ENCODE data around the gene PCDH8.

PCDH8 gene

DNA sequence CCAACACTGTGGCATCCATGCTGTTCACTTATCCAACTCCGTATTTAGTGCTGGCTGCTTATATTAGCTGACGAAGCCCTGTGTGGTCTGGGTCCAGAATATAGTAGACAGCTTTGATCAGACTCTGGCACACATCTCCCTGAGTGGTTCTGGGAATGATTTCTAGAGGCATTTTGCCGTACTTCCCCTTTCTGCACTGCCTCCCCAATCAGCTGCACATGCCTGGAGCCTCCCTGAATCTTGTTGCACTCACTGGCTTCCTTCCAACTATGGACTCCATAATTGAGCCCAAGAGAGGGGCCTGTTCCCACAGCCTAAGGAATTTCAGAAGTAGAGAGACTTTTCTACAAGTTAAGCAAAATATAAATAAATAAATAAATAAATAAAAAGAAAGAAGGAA is 30.4 kb upstream of the PCDH8 start:
- Histone ChIP-seq H3K27me3 (ENCODE audit: low read depth, low read length) (no peaks in the 10 kb centered on the region), H3K4me1 (ENCODE audit: control insufficient read depth in 1 of 2, insufficient read depth in 2 of 2, low read length in 2 of 2) (peaks cover 0 to 18% of the 10 kb centered on the region in 2 donors), H3K4me3 (ENCODE audit: low read depth in 1 of 2, low read length in 2 of 2) (no peak overlapping the region), H3K36me3 (ENCODE audit: control insufficient read depth in 1 of 2, insufficient read depth in 2 of 2, low read length in 2 of 2) (no peaks in the 10 kb centered on the region), H3K9me3 (ENCODE audit: control insufficient read depth in 1 of 2, low read length in 2 of 2) (peaks cover 4 to 22% of the 10 kb centered on the region in 2 donors), H3K27ac (ENCODE audit: low read length) (no peak overlapping the region)

- Histone ChIP-seq H3K4me3 (ENCODE audit: low read depth in 1 of 2, low read length in 2 of 2) (no peak overlapping the region), H3K27ac (ENCODE audit: low read length) (no peak overlapping the region), H3K9me3 (ENCODE audit: control insufficient read depth in 1 of 2, low read length in 2 of 2) (peaks cover 6 to 14% of the 10 kb centered on the region in 2 donors), H3K27me3 (ENCODE audit: low read depth, low read length) (no peaks in the 10 kb centered on the region), H3K36me3 (ENCODE audit: control insufficient read depth in 1 of 2, insufficient read depth in 2 of 2, low read length in 2 of 2) (no peaks in the 10 kb centered on the region), H3K4me1 (ENCODE audit: control insufficient read depth in 1 of 2, insufficient read depth in 2 of 2, low read length in 2 of 2) (no peaks in the 10 kb centered on the region)
These were observed 21.7 kb upstream of the PCDH8 start for GRCh38 chr13:52870143-52870542.

DNA sequence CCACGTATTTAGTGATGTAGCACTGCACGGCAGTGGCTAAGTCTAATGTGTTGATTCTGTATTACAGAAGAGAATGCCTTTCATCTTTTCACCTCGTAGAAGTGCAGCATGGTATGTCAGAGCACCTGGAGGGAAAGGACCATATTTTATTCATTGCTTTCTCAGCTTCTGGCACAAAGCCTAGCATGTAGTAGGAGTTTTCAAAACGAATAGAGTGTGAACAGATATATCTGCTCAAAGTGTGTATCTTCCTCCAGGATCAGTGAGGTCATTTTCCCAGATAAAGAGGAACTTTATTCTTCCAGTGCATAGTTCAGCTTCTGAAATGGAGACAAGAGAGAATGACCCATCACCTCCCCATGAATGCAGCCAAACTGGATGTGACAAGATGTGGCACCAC is 21.2 kb upstream of the PCDH8 start:
- peaks cover 6 to 11% of the 10 kb centered on the region in 2 donors for H3K9me3 ChIP-seq (ENCODE audit: control insufficient read depth in 1 of 2, low read length in 2 of 2)
- H3K27ac ChIP-seq (ENCODE audit: low read length) = no peak overlapping the region
- H3K27me3 ChIP-seq (ENCODE audit: low read depth, low read length) = no peaks in the 10 kb centered on the region
- no peaks in the 10 kb centered on the region for H3K36me3 ChIP-seq (ENCODE audit: control insufficient read depth in 1 of 2, insufficient read depth in 2 of 2, low read length in 2 of 2)
- H3K4me1 ChIP-seq (ENCODE audit: control insufficient read depth in 1 of 2, insufficient read depth in 2 of 2, low read length in 2 of 2) = no peaks in the 10 kb centered on the region
- H3K4me3 ChIP-seq (ENCODE audit: low read depth in 1 of 2, low read length in 2 of 2) = no peak overlapping the region

- Histone ChIP-seq H3K27me3 (ENCODE audit: low read depth, low read length) (no peaks in the 10 kb centered on the region), H3K27ac (ENCODE audit: low read length) (no peak overlapping the region)
These were observed 20.6 kb upstream of the PCDH8 start for GRCh38 chr13:52869050-52869449.

DNA sequence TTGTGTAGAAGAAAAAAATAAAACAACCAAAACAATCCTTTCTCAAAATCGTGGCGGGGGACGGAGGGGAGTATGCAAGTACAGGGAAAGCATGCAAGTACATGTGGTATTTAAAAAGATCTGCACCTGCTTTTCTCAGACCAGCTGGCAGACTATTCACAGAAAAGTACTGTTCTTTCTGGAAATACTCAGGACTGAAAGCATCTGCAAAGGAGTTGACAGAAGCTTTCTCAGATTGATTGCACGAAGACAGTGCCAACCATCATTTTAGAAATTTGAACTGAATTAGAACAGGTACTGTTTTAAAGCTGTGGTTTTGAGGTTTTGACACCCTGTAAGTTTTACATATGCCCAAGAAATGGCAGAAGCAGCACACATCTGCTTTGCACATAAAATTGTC is 19.8 kb upstream of the PCDH8 start:
- H3K27ac ChIP-seq (ENCODE audit: low read length) = no peak overlapping the region
- no peaks in the 10 kb centered on the region for H3K4me1 ChIP-seq (ENCODE audit: control insufficient read depth in 1 of 2, insufficient read depth in 2 of 2, low read length in 2 of 2)
- H3K9me3 ChIP-seq (ENCODE audit: control insufficient read depth in 1 of 2, low read length in 2 of 2) = peaks cover 0 to 2% of the 10 kb centered on the region in 2 donors
- H3K36me3 ChIP-seq (ENCODE audit: control insufficient read depth in 1 of 2, insufficient read depth in 2 of 2, low read length in 2 of 2) = no peaks in the 10 kb centered on the region
- no peak overlapping the region for H3K4me3 ChIP-seq (ENCODE audit: low read depth in 1 of 2, low read length in 2 of 2)
- no peaks in the 10 kb centered on the region for H3K27me3 ChIP-seq (ENCODE audit: low read depth, low read length)

More at GRCh38 chr13:52869050-52869449, 20.6 kb upstream of the PCDH8 start:
- Histone ChIP-seq H3K36me3 (ENCODE audit: control insufficient read depth in 1 of 2, insufficient read depth in 2 of 2, low read length in 2 of 2) (no peaks in the 10 kb centered on the region), H3K4me3 (ENCODE audit: low read depth in 1 of 2, low read length in 2 of 2) (no peak overlapping the region), H3K4me1 (ENCODE audit: control insufficient read depth in 1 of 2, insufficient read depth in 2 of 2, low read length in 2 of 2) (no peaks in the 10 kb centered on the region), H3K9me3 (ENCODE audit: control insufficient read depth in 1 of 2, low read length in 2 of 2) (peaks cover 4 to 5% of the 10 kb centered on the region in 2 donors)

- Histone ChIP-seq H3K36me3 (ENCODE audit: control insufficient read depth in 1 of 2, insufficient read depth in 2 of 2, low read length in 2 of 2) (no peaks in the 10 kb centered on the region), H3K4me1 (ENCODE audit: control insufficient read depth in 1 of 2, insufficient read depth in 2 of 2, low read length in 2 of 2) (no peaks in the 10 kb centered on the region)
These were observed 16.5 kb upstream of the PCDH8 start for GRCh38 chr13:52864941-52865340.

GRCh38 chr13:52862358-52863206 is 14.1 kb upstream of the PCDH8 start:
- no peak overlapping the region for H3K27ac ChIP-seq (ENCODE audit: low read length)
- H3K9me3 ChIP-seq (ENCODE audit: control insufficient read depth in 1 of 2, low read length in 2 of 2) = no peaks in the 10 kb centered on the region
- no peaks in the 10 kb centered on the region for H3K36me3 ChIP-seq (ENCODE audit: control insufficient read depth in 1 of 2, insufficient read depth in 2 of 2, low read length in 2 of 2)
- H3K4me3 ChIP-seq (ENCODE audit: low read depth in 1 of 2, low read length in 2 of 2) = no peak overlapping the region
- no peaks in the 10 kb centered on the region for H3K27me3 ChIP-seq (ENCODE audit: low read depth, low read length)
- no peaks in the 10 kb centered on the region for H3K4me1 ChIP-seq (ENCODE audit: control insufficient read depth in 1 of 2, insufficient read depth in 2 of 2, low read length in 2 of 2)

More at GRCh38 chr13:52864941-52865340, 16.5 kb upstream of the PCDH8 start:
- Histone ChIP-seq H3K9me3 (ENCODE audit: control insufficient read depth in 1 of 2, low read length in 2 of 2) (no peaks in the 10 kb centered on the region), H3K27ac (ENCODE audit: low read length) (no peak overlapping the region), H3K4me3 (ENCODE audit: low read depth in 1 of 2, low read length in 2 of 2) (no peak overlapping the region), H3K27me3 (ENCODE audit: low read depth, low read length) (no peaks in the 10 kb centered on the region)

DNA sequence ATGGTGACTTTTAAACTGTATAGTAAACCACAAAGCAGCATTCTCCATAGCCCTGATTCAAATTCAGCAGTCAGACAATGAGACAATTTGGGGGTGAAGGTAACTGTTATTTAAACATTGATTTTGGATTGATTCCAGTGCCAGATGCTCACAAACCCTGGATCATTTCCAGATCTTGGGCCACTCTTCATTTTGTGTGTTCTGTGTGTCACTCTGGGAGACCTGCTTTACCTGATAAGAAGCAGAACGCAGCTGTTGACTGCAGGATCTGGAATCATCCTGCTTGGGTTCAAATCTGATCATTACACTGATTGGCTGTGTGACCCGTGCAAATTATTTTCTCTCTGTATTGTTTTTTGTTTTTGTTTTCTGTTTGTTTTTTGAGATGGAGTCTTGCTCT is 4.0 kb upstream of the PCDH8 start:
- peaks cover 0 to 40% of the 10 kb centered on the region in 2 donors for H3K4me1 ChIP-seq (ENCODE audit: control insufficient read depth in 1 of 2, insufficient read depth in 2 of 2, low read length in 2 of 2)
- no peak overlapping the region for H3K4me3 ChIP-seq (ENCODE audit: low read depth in 1 of 2, low read length in 2 of 2)
- H3K9me3 ChIP-seq (ENCODE audit: control insufficient read depth in 1 of 2, low read length in 2 of 2) = peaks cover 0 to under 1% of the 10 kb centered on the region in 2 donors
- H3K36me3 ChIP-seq (ENCODE audit: control insufficient read depth in 1 of 2, insufficient read depth in 2 of 2, low read length in 2 of 2) = no peaks in the 10 kb centered on the region
- no peak overlapping the region for H3K27ac ChIP-seq (ENCODE audit: low read length)
- H3K27me3 ChIP-seq (ENCODE audit: low read depth, low read length) = peaks cover 32% of the 10 kb centered on the region

- H3K4me1 ChIP-seq (ENCODE audit: control insufficient read depth in 1 of 2, insufficient read depth in 2 of 2, low read length in 2 of 2) = peaks cover 0 to 51% of the 10 kb centered on the region in 2 donors
- H3K27me3 ChIP-seq (ENCODE audit: low read depth, low read length) = peaks cover 34% of the 10 kb centered on the region
- peaks cover 0 to 3% of the 10 kb centered on the region in 2 donors for H3K9me3 ChIP-seq (ENCODE audit: control insufficient read depth in 1 of 2, low read length in 2 of 2)
- no peaks in the 10 kb centered on the region for H3K36me3 ChIP-seq (ENCODE audit: control insufficient read depth in 1 of 2, insufficient read depth in 2 of 2, low read length in 2 of 2)
- no peak overlapping the region for H3K27ac ChIP-seq (ENCODE audit: low read length)
- H3K4me3 ChIP-seq (ENCODE audit: low read depth in 1 of 2, low read length in 2 of 2) = peak overlapping the region; percentile 75 to 93
These were observed 2.9 kb upstream of the PCDH8 start for GRCh38 chr13:52851137-52851962.

- Histone ChIP-seq H3K4me1 (ENCODE audit: control insufficient read depth in 1 of 2, insufficient read depth in 2 of 2, low read length in 2 of 2) (peaks cover 0 to 59% of the 10 kb centered on the region in 2 donors), H3K36me3 (ENCODE audit: control insufficient read depth in 1 of 2, insufficient read depth in 2 of 2, low read length in 2 of 2) (no peaks in the 10 kb centered on the region), H3K4me3 (ENCODE audit: low read depth in 1 of 2, low read length in 2 of 2) (peak overlapping the region; percentile 75 to 93), H3K27ac (ENCODE audit: low read length) (no peak overlapping the region), H3K9me3 (ENCODE audit: control insufficient read depth in 1 of 2, low read length in 2 of 2) (peaks cover 0 to 3% of the 10 kb centered on the region in 2 donors), H3K27me3 (ENCODE audit: low read depth, low read length) (peaks cover 39% of the 10 kb centered on the region)
These were observed 2.1 kb upstream of the PCDH8 start for GRCh38 chr13:52850396-52851136.

GRCh38 chr13:52850072-52850395 is 1.6 kb upstream of the PCDH8 start:
- peaks cover 41% of the 10 kb centered on the region for H3K27me3 ChIP-seq (ENCODE audit: low read depth, low read length)
- no peaks in the 10 kb centered on the region for H3K36me3 ChIP-seq (ENCODE audit: control insufficient read depth in 1 of 2, insufficient read depth in 2 of 2, low read length in 2 of 2)
- H3K4me3 ChIP-seq (ENCODE audit: low read depth in 1 of 2, low read length in 2 of 2) = peak overlapping the region in 1 of 2 donors; percentile 93
- H3K9me3 ChIP-seq (ENCODE audit: control insufficient read depth in 1 of 2, low read length in 2 of 2) = peaks cover 0 to 3% of the 10 kb centered on the region in 2 donors
- H3K27ac ChIP-seq (ENCODE audit: low read length) = no peak overlapping the region
- peaks cover 0 to 60% of the 10 kb centered on the region in 2 donors for H3K4me1 ChIP-seq (ENCODE audit: control insufficient read depth in 1 of 2, insufficient read depth in 2 of 2, low read length in 2 of 2)

Data from muscle layer of duodenum (tissue), 2 donors.